ENCODE measurements around the gene RCE1. TPM values are rescaled to one million over a fixed set of nuclear protein-coding genes. Genes with fewer than 3 reads are reported as not detected.

The RCE1 gene
- total and polyA plus RNA-seq, 2 donors from 2014 or later = 13.8 to 22.3 TPM

DNA sequence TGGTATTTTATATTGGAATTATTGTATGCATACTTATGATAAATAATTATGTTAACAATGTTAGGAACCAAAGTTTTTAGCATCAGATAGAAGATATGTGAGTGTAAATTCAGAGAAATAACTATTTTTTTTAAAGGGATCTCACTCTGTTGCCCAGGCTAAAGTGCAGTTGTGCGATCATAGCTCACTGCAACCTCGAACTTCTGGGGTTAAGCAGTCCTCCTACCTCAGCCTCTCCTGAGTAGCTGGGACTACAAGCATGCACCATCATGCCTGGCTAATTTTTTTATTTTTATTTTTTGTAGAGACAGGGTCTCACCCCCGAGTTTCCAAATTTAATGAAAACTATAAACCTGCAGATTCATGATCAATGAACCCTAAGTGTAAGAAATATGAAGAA, 33.6 kb upstream of the RCE1 start:
- intact Hi-C loops (cut with DNase I) = no loop called here
- no peak overlapping the region for H3K4me3 ChIP-seq (ENCODE audit: low read length in 3 of 3)
- no peak overlapping the region for H3K27ac ChIP-seq (ENCODE audit: low read depth in 2 of 2, low read length in 2 of 2)
- TF ChIP-seq, protein P1, sequence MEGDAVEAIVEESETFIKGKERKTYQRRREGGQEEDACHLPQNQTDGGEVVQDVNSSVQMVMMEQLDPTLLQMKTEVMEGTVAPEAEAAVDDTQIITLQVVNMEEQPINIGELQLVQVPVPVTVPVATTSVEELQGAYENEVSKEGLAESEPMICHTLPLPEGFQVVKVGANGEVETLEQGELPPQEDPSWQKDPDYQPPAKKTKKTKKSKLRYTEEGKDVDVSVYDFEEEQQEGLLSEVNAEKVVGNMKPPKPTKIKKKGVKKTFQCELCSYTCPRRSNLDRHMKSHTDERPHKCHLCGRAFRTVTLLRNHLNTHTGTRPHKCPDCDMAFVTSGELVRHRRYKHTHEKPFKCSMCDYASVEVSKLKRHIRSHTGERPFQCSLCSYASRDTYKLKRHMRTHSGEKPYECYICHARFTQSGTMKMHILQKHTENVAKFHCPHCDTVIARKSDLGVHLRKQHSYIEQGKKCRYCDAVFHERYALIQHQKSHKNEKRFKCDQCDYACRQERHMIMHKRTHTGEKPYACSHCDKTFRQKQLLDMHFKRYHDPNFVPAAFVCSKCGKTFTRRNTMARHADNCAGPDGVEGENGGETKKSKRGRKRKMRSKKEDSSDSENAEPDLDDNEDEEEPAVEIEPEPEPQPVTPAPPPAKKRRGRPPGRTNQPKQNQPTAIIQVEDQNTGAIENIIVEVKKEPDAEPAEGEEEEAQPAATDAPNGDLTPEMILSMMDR (IDR thresholded peaks at IDR 0.05; ENCODE audit: borderline replicate concordance, extremely low read depth, insufficient read depth) = no peak
- H3K36me3 ChIP-seq (ENCODE audit: control insufficient read depth in 2 of 3, insufficient read depth in 3 of 3, low read length in 3 of 3) = no peaks in the 10 kb centered on the region
- no peaks in the 10 kb centered on the region for H3K9me3 ChIP-seq (ENCODE audit: control insufficient read depth in 2 of 3, insufficient read depth in 1 of 3, low read length in 3 of 3)
- no peaks in the 10 kb centered on the region for H3K4me1 ChIP-seq (ENCODE audit: control insufficient read depth in 2 of 3, insufficient read depth in 2 of 3, low read depth in 1 of 3, low read length in 3 of 3)
- FAIRE-seq (no peak), DNase-seq (no peak)
- no peaks in the 10 kb centered on the region for H3K27me3 ChIP-seq (ENCODE audit: control insufficient read depth, insufficient read depth, low read length)
- no peak overlapping the region for H3K9ac ChIP-seq (ENCODE audit: low read length in 3 of 3)

DNA sequence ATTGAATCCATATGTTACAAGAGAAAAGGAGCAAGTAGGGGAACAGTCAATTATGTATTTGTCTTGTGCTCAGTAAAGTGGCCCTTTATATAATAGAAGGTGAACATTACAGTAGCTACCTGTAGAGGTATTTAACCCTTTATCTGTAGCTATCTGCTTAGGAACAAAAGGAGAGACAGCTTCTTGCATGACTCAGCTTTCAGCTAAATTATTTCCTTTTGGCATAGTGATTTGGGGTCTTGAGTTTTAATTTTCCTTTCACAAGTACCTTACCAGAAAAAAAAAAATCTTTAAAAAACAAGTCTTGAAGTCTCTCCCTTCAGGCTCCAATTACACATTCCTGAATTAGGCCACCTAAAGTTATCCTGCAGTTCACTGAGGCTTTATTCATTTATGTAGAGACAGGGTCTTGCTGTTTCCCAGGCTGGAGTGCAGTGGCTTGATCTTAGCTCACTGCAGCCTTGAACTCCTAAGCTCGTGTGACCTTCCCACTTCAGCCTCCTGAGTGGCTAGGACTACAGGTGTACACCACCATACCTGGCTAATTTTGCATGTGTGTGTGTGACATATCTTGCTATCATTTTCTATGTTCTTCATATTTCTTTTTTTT, 32.6 kb upstream of the RCE1 start:
- Histone ChIP-seq H3K4me3 (ENCODE audit: low read length in 3 of 3) (no peak overlapping the region), H3K27ac (ENCODE audit: low read depth in 2 of 2, low read length in 2 of 2) (no peak overlapping the region), H3K4me1 (ENCODE audit: control insufficient read depth in 2 of 3, insufficient read depth in 2 of 3, low read depth in 1 of 3, low read length in 3 of 3) (no peaks in the 10 kb centered on the region), H3K27me3 (ENCODE audit: control insufficient read depth, insufficient read depth, low read length) (no peaks in the 10 kb centered on the region), H3K36me3 (ENCODE audit: control insufficient read depth in 2 of 3, insufficient read depth in 3 of 3, low read length in 3 of 3) (no peaks in the 10 kb centered on the region), H3K9me3 (ENCODE audit: control insufficient read depth in 2 of 3, insufficient read depth in 1 of 3, low read length in 3 of 3) (no peaks in the 10 kb centered on the region), H3K9ac (ENCODE audit: low read length in 3 of 3) (no peak overlapping the region)
- FAIRE-seq = no peak
- TF ChIP-seq, protein P1 (IDR thresholded peaks at IDR 0.05; ENCODE audit: borderline replicate concordance, extremely low read depth, insufficient read depth) = no peak
- intact Hi-C loops (cut with DNase I) = no loop called here
- DNase-seq = no peak

DNA sequence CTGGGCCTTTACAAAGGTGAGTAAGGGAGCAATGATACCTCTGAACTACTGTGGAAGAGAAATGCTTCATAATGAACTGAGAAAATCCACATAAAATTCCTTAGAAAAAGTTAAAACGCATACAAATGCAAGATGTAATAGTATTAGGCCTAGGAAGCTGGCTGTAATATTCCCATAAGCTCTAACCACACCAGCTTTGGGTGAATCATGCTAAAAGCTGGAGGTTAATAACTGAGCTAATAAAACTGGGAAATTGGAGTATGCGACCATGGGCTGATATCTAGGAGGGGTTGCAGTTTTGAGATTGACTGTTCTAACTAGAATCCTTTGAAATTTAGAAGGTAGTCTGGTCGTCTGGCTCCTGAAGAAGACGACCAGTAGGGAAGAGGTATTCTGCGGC, 28.6 kb upstream of the RCE1 start:
- H3K9me3 ChIP-seq (ENCODE audit: control insufficient read depth in 2 of 3, insufficient read depth in 1 of 3, low read length in 3 of 3) = no peaks in the 10 kb centered on the region
- no peaks in the 10 kb centered on the region for H3K27me3 ChIP-seq (ENCODE audit: control insufficient read depth, insufficient read depth, low read length)
- intact Hi-C loops (cut with DNase I) = no loop called here
- H3K4me3 ChIP-seq (ENCODE audit: low read length in 3 of 3) = no peak overlapping the region
- H3K27ac ChIP-seq (ENCODE audit: low read depth in 2 of 2, low read length in 2 of 2) = no peak overlapping the region
- FAIRE-seq (no peak), DNase-seq (no peak)
- no peaks in the 10 kb centered on the region for H3K4me1 ChIP-seq (ENCODE audit: control insufficient read depth in 2 of 3, insufficient read depth in 2 of 3, low read depth in 1 of 3, low read length in 3 of 3)
- TF ChIP-seq, protein P1 (IDR thresholded peaks at IDR 0.05; ENCODE audit: borderline replicate concordance, extremely low read depth, insufficient read depth) = no peak
- H3K9ac ChIP-seq (ENCODE audit: low read length in 3 of 3) = no peak overlapping the region
- H3K36me3 ChIP-seq (ENCODE audit: control insufficient read depth in 2 of 3, insufficient read depth in 3 of 3, low read length in 3 of 3) = no peaks in the 10 kb centered on the region

DNA sequence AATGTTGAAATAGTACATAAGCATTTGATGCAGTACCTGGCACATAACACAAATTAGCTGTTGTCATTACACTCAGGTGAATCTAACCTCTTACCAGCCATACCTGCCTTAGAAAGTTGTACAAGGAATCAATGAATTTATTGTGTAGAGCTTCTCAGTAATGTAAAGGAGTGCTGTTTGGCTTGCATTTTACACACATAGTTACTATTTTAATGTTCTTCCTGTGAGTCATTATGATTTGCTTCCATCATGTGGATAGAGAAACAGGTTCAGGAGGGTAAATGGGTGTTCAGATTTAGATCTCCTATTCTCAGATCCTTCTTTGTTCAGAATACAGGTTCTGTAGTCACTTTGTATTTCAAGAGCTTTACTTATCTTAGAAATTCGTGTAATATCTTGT, 27.6 kb upstream of the RCE1 start:
- DNase-seq (no peak), FAIRE-seq (no peak)
- no peaks in the 10 kb centered on the region for H3K27me3 ChIP-seq (ENCODE audit: control insufficient read depth, insufficient read depth, low read length)
- intact Hi-C loops (cut with DNase I) = no loop called here
- no peaks in the 10 kb centered on the region for H3K9me3 ChIP-seq (ENCODE audit: control insufficient read depth in 2 of 3, insufficient read depth in 1 of 3, low read length in 3 of 3)
- no peak overlapping the region for H3K4me3 ChIP-seq (ENCODE audit: low read length in 3 of 3)
- H3K27ac ChIP-seq (ENCODE audit: low read depth in 2 of 2, low read length in 2 of 2) = no peak overlapping the region
- no peak overlapping the region for H3K9ac ChIP-seq (ENCODE audit: low read length in 3 of 3)
- no peaks in the 10 kb centered on the region for H3K4me1 ChIP-seq (ENCODE audit: control insufficient read depth in 2 of 3, insufficient read depth in 2 of 3, low read depth in 1 of 3, low read length in 3 of 3)
- TF ChIP-seq, protein P1 (IDR thresholded peaks at IDR 0.05; ENCODE audit: borderline replicate concordance, extremely low read depth, insufficient read depth) = no peak
- H3K36me3 ChIP-seq (ENCODE audit: control insufficient read depth in 2 of 3, insufficient read depth in 3 of 3, low read length in 3 of 3) = no peaks in the 10 kb centered on the region
